B cell (primary cell): ENCODE data around the gene ZNF213. TPM values are rescaled to one million over a fixed set of nuclear protein-coding genes. Genes with fewer than 3 reads are reported as not detected.

ENCODE experiments used
- ATAC-seq: fragments of 200-7000 bp; cut with Tn5 transposase; one replicate; pipeline ENCODE4 v1.10.0; 2021; ENCODE audit warnings: low read depth, mild to moderate bottlenecking, moderate number of reproducible peaks, moderate library complexity
- CTCF ChIA-PET: fragments of 350-600 bp; sonication (Branson Sonifier 250); formaldehyde crosslinking; loops from one replicate; lab custom pipeline; 2021; ENCODE audit warnings: antibody characterized with exemption, inconsistent platforms; lab: Charles Lee
- POLR2A ChIA-PET: fragments of 350-600 bp; sonication (Branson Sonifier 250); formaldehyde crosslinking; loops from one replicate; lab custom pipeline; 2021; ENCODE audit warnings: antibody characterized with exemption; lab: Charles Lee
- DNase-seq: peaks from one replicate; pipeline ENCODE4 v3.0.0; 2013
- H2AFZ ChIP-seq: 2 replicates; pipeline ENCODE4 v1.6.1; 2012; ENCODE audit warnings: mild to moderate bottlenecking, low read depth, low read length; ENCODE audit not compliant: insufficient read depth, poor library complexity, severe bottlenecking
- H3K27ac ChIP-seq, 2 donors: 1 replicate in 1 of 2; 2 replicates in 1 of 2; pipeline ENCODE4 v1.5.1; 2012 to 2013; ENCODE audit warnings: low read length in 2 of 2, mild to moderate bottlenecking in 2 of 2, moderate library complexity in 1 of 2
- H3K27me3 ChIP-seq, 4 experiments: fragments of 200-600 bp in 1 of 4; sonication (generic) in 1 of 4; replicated peaks in 1 of 4; 1 replicate in 2 of 4; 2 replicates in 2 of 4; pipeline versions ENCODE4 v1.6.1 to v1.7.0; 2013 to 2016; ENCODE audit warnings: low read length in 3 of 4, mild to moderate bottlenecking in 2 of 4, mixed read lengths in 1 of 4, moderate library complexity in 1 of 4; ENCODE audit not compliant: insufficient read depth in 4 of 4, control insufficient read depth in 3 of 4; ENCODE audit errors: control extremely low read depth in 1 of 4
- H3K36me3 ChIP-seq, 2 experiments: replicated peaks in 1 of 2; 1 replicate in 1 of 2; 2 replicates in 1 of 2; pipeline versions ENCODE4 v1.6.1 to v1.7.1; 2013; ENCODE audit warnings: low read length in 1 of 2; ENCODE audit not compliant: insufficient read depth in 2 of 2, control insufficient read depth in 1 of 2; ENCODE audit errors: control extremely low read depth in 1 of 2, extremely low read depth in 1 of 2
- H3K4me1 ChIP-seq, 2 donors: fragments of 200-600 bp in 1 of 2; sonication (generic) in 1 of 2; 1 replicate in 1 of 2; 2 replicates in 1 of 2; pipeline versions ENCODE4 v1.5.1 to v1.6.1; 2013 to 2017; ENCODE audit warnings: low read length in 2 of 2; ENCODE audit not compliant: control insufficient read depth in 2 of 2, insufficient read depth in 2 of 2
- H3K4me2 ChIP-seq: replicated peaks from 2 replicates; pipeline ENCODE3; 2012; ENCODE audit warnings: mild to moderate bottlenecking, low read depth, low read length; ENCODE audit not compliant: poor library complexity, severe bottlenecking
- H3K4me3 ChIP-seq, 5 experiments: fragments of 200-600 bp in 1 of 5; sonication (generic) in 1 of 5; 1 replicate in 3 of 5; 2 replicates in 2 of 5; pipeline versions ENCODE4 v1.5.1 to v1.7.0; 2011 to 2016; ENCODE audit warnings: low read length in 4 of 5, mild to moderate bottlenecking in 4 of 5, low read depth in 2 of 5, control low read depth in 1 of 5, moderate library complexity in 1 of 5; ENCODE audit not compliant: insufficient read depth in 1 of 5; ENCODE audit errors: control extremely low read depth in 1 of 5, extremely low read depth in 1 of 5
- H3K79me2 ChIP-seq: fragments of 200-600 bp; sonication (generic); one replicate; pipeline ENCODE4 v1.6.0; 2016; ENCODE audit warnings: low read length; ENCODE audit not compliant: control insufficient read depth, insufficient read depth
- H3K9ac ChIP-seq: fragments of 200-600 bp; sonication (generic); 2 replicates; pipeline ENCODE4 v1.6.1; 2017; ENCODE audit warnings: mild to moderate bottlenecking, low read length, moderate library complexity
- H3K9me3 ChIP-seq, 3 donors: one replicate each; pipeline versions ENCODE4 v1.6.1 to v1.7.1; 2013; ENCODE audit warnings: low read length in 2 of 3; ENCODE audit not compliant: control insufficient read depth in 2 of 3, insufficient read depth in 1 of 3; ENCODE audit errors: control extremely low read depth in 1 of 3
- H4K20me1 ChIP-seq: 2 replicates; pipeline ENCODE4 v1.6.0; 2012; ENCODE audit warnings: mild to moderate bottlenecking, low read length; ENCODE audit not compliant: insufficient read depth, control insufficient read depth, poor library complexity, severe bottlenecking
- H3K27ac Mint-ChIP-seq: one replicate; pipeline ENCODE4 v1.8.0; 2021; ENCODE audit warnings: mixed read lengths
- H3K27me3 Mint-ChIP-seq: one replicate; pipeline ENCODE4 v1.8.0; 2021; ENCODE audit warnings: mixed read lengths
- H3K4me1 Mint-ChIP-seq: one replicate; pipeline ENCODE4 v1.8.0; 2021; ENCODE audit warnings: mixed read lengths
- H3K4me3 Mint-ChIP-seq: one replicate; pipeline ENCODE4 v1.8.0; 2021; ENCODE audit warnings: mixed read lengths
- H3K9me3 Mint-ChIP-seq: one replicate; pipeline ENCODE4 v1.8.0; 2022; ENCODE audit warnings: mixed read lengths; ENCODE audit not compliant: insufficient read depth
- EZH2 ChIP-seq: IDR thresholded peaks from 2 replicates; pipeline ENCODE4 v1.6.1; 2012; ENCODE audit warnings: borderline replicate concordance, low read depth, mild to moderate bottlenecking, moderate library complexity, low read length; ENCODE audit not compliant: insufficient read depth, poor library complexity, severe bottlenecking
- WGBS: methylation state at CpG from one replicate; pipeline ENCODE4 v1.1.5; 2013; ENCODE audit warnings: missing lambda C conversion rate; ENCODE audit not compliant: insufficient coverage; 5-methylcytosine and 5-hydroxymethylcytosine counted together
- intact Hi-C: fragments of 100-400 bp; cut with micrococcal nuclease; formaldehyde crosslinking; loops from one replicate; pipeline ENCODE4 v1.10.0; 2022
- polyA plus RNA-seq: library from polyadenylated mRNA; depleted of rRNA; stranded (reverse); fragments of >200 nt; gene quantifications from 2 replicates; pipeline ENCODE4 v1.2.3, GENCODE V29; 2012
- total RNA-seq, 2 donors: library from RNA; stranded (reverse); fragments of 120-200 nt in 1 of 2; gene quantifications; 1 replicate in 1 of 2; 2 replicates in 1 of 2; pipeline versions ENCODE4 v1.2.3 to v1.2.4, GENCODE V29; 2013 to 2022
- TF ChIP-seq, protein P1 (sequence below): fragments of 200-600 bp; IDR thresholded peaks from one replicate; pipeline ENCODE4 v1.8.0; 2022; ENCODE audit warnings: antibody characterized with exemption, mild to moderate bottlenecking

Gene ZNF213
- total and polyA plus RNA-seq, 2 donors (not counting 1 experiment from before 2014, with no cell fraction given): 1.4 to 7.2 TPM

DNA sequence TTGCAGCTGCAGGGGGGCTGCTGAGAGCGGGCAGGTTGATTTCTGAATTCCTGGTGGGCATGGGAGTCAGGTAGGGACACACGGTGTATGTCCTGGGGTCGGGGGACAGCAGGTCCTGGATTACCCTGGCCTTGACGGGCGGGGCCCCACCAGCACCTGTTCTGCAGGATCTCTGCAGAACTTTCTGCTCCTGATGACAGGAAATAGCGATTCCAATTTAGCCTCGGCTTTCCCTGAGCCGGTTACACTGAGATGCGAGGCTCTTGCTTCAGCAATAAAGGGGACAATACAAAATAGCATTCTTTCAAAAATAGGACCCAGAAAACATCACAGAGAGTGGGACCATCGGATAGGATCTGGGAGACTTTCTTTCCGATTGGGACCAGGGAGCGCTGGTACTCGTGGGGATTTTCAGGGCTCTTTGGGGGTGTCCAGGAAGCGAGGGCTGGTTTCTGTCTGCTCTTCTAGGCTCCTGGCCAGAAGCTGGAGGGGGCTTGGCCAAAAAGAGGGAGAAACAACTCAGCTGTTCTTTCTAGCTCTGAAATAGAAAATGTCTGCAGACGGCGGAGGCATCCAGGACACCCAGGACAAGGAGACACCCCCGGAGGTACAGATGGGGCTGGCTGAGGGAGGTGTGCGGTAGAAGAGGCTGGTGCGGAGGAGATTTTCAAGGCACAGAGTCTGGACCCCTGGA, 21.8 kb upstream of the ZNF213 start:
- Mint-ChIP-seq H3K27ac (no peak overlapping the region), H3K9me3 (no peaks in the 10 kb centered on the region), H3K27me3 (peaks cover 22% of the 10 kb centered on the region), H3K4me3 (no peak overlapping the region), H3K4me1 (peaks cover 1% of the 10 kb centered on the region)
- intact Hi-C loops: no loop called here
- no peaks in the 10 kb centered on the region for H3K79me2 ChIP-seq
- H4K20me1 ChIP-seq: no peaks in the 10 kb centered on the region
- no peak for TF ChIP-seq EZH2
- TF ChIP-seq, protein P1, sequence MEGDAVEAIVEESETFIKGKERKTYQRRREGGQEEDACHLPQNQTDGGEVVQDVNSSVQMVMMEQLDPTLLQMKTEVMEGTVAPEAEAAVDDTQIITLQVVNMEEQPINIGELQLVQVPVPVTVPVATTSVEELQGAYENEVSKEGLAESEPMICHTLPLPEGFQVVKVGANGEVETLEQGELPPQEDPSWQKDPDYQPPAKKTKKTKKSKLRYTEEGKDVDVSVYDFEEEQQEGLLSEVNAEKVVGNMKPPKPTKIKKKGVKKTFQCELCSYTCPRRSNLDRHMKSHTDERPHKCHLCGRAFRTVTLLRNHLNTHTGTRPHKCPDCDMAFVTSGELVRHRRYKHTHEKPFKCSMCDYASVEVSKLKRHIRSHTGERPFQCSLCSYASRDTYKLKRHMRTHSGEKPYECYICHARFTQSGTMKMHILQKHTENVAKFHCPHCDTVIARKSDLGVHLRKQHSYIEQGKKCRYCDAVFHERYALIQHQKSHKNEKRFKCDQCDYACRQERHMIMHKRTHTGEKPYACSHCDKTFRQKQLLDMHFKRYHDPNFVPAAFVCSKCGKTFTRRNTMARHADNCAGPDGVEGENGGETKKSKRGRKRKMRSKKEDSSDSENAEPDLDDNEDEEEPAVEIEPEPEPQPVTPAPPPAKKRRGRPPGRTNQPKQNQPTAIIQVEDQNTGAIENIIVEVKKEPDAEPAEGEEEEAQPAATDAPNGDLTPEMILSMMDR: no peak
- H3K27me3 ChIP-seq: peaks cover 0 to 30% (median 3%) of the 10 kb centered on the region in 4 experiments
- no peak overlapping the region for H3K4me2 ChIP-seq
- POLR2A ChIA-PET: no interaction called here
- H3K27ac ChIP-seq: no peak overlapping the region
- no peaks in the 10 kb centered on the region for H3K36me3 ChIP-seq
- CTCF ChIA-PET: interaction anchor here (0.9 kb wide), 1 partner anchor 17 kb away, joined by 4 read pairs; no protein-coding TSS in a partner anchor
- no peak overlapping the region for H2AFZ ChIP-seq
- ATAC-seq (no peak), DNase-seq (no peak)
- no peak overlapping the region for H3K9ac ChIP-seq
- H3K4me1 ChIP-seq: no peaks in the 10 kb centered on the region
- no peaks in the 10 kb centered on the region for H3K9me3 ChIP-seq
- H3K4me3 ChIP-seq: no peak overlapping the region
- 46% methylated on average over 19 of the region's 19 CpGs for WGBS

DNA sequence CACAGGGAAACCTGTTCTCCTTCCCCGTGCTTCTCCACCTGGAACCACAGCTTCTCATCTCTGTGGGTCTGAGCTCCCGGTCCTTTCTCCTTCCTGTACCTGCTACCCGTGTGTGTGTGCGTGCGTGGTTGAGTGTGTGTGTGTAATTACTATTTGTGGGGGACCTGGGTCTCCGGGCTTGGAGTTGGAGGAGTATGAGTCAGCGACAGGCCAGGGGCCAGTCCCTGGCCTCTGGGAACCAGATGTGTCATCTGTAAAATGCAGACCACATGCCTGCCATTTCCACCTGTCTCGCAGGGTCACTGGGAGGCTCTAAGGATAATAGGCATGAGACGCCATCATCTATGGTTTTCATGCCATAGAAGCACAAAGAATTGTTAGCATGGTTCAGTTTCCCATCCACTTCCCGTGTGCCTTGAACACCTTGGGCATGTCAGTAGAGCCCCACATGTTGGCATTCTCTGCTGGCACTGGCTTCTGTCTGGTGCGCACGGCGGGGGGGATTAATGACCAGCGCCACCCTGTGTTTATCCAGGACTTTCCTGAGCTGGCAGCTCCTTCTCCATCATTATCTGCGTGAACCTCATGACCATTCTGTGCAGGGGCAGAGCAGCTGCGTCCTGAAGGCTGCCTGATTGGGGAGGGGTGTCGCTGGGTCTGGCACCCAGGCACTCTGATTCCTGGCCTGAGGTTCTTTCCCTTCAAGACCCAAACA, 20.9 kb upstream of the ZNF213 start:
- whole genome bisulfite sequencing: 83% methylated on average over 12 of the region's 17 CpGs
- Mint-ChIP-seq H3K27me3 (peaks cover 22% of the 10 kb centered on the region), H3K9me3 (no peaks in the 10 kb centered on the region), H3K4me1 (peaks cover 1% of the 10 kb centered on the region), H3K27ac (no peak overlapping the region), H3K4me3 (no peak overlapping the region)
- Histone ChIP-seq H3K79me2 (no peaks in the 10 kb centered on the region), H3K27ac (no peak overlapping the region), H3K27me3 (peaks cover 0 to 30% (median 3%) of the 10 kb centered on the region in 4 experiments), H3K9me3 (no peaks in the 10 kb centered on the region), H3K4me1 (no peaks in the 10 kb centered on the region), H3K4me3 (no peak overlapping the region), H3K36me3 (no peaks in the 10 kb centered on the region), H2AFZ (no peak overlapping the region), H4K20me1 (no peaks in the 10 kb centered on the region), H3K4me2 (no peak overlapping the region), H3K9ac (no peak overlapping the region)
- intact Hi-C loops: no loop called here
- ChIA-PET POLR2A (no interaction called here), CTCF (interaction anchor here (1.2 to 1.6 kb wide), 2 partner anchors 11 to 15 kb away, joined by 3 to 5 read pairs; partner anchors contain the start of gene ZSCAN10)
- no peak for TF ChIP-seq EZH2
- TF ChIP-seq, protein P1: no peak
- no peak for DNase-seq
- ATAC-seq: no peak
